Embryonic facial prominence (tissue), 1 donor: Measurements from ENCODE around the gene ADD3.

Source experiments
- DNase-seq: peaks from one replicate; pipeline ENCODE4 v3.0.0-alpha.2; 2016; ENCODE audit errors: extremely low spot score

ADD3 gene

DNA sequence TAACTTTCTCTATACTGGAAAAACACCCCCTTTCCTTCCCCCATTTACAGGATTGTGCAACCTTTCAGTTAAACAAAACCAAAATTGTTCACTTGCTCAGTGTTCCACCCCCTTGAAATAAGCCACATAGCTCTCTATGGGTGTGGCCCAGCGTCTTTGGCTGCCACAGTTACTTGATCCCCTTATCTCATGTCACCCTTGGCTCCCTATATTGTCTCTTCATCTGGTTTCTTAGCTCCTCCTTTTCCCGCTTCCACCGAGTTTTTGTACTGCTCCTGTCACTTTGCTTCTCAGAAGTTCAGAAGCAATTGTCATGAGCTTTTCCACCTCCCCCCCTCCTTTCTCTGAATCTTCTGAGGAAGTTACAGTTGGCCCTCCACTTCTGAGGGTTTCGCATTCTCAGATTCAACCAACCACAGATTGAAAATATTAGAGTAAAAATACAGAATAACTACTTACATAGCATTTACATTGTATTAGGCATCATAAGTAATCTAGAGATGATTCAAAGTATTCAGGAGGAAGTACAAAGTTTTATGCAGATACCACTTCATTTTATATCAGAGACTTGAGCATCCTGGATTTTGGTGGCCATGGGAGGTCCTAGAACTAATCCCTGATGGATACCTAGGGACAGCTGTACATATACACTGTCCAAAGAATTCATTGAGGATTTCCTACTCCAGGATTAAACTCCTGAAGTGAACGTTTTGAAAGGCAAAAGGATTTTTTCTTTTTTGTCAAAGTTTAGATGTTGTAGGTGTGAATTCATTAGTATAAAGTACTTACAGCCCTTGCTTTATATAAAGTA is 60.4 kb downstream of the ADD3 start:
- DNase-seq = no peak

DNA sequence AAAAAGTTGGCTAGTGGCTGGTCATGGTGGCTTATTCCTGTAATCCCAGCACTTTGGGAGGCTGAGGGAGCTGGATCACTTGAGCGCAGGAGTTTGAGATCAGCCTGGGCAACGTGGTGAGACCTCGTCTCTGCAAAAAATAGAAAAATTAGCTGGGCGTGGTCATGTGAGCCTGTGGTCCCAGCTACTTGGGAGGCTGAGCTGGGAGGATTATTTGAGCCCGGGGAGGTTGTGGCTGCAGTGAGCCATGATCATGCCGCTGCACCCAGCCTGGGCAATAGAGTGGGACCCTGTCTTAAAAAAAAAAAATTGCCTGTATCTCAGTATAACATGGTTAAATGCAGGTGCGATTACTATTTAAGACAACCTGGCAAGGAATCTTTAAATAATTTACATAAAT is 61.0 kb downstream of the ADD3 start:
- no peak for DNase-seq

DNA sequence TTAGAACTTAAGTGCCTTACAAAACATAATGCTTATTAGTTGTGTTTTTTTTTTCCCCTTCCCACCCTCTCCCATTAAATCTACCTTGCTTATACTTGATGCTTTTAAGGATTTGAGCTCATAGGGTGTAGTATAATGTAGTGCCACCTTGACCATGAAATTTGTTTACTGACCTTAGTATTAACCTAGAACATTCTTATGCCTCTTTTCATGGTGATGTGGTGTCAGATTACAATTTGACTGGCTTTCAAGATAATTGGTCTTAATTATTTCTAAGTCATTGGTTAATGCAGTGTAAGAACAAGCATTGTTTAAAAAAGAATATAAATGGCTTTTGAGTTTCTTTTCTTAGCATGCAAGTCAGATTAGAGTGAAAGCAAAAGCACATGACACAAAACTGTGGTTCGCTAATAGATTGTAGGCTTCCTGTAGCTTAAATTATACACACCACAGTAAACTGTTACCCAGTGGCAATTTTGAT is 61.8 kb downstream of the ADD3 start:
- DNase-seq = no peak

DNA sequence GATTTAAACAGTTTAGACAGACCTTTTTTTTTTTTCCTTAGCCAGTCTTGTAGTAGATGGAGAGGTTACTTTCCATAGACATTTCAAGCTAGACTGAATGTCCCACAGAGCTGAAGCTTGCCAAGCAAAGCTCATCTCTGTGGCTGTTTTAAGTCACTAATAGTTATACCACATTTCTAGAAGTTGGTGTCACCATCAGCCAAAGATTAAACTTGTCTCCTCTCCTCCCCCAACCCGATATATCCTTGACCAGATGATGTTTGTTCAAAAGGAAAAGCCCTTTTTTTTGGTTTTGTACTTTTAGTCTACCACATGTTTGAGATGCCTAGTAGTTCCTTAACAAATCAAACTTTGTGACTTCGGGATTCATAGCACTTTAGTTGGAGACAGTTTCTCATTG is 66.1 kb downstream of the ADD3 start:
- DNase-seq = no peak

DNA sequence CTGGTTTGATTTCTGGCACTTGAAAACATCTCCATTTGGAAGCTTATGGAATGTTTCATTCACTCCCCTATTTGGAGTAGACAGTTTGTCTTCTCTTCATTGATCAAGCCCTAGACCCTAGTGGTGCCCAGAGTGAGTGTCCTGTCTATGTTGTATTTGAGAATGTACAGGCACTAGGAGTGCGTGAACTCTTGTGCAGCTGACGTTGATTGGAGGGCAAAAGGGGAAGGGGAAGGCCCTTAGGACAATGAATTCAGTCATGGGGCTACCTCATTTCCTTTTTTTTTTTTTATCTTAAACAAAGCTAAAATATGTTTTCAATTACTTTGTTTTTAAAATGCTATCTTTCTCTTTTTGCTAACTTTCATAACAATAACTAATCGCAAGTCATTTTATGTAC is 66.5 kb downstream of the ADD3 start:
- DNase-seq = no peak

DNA sequence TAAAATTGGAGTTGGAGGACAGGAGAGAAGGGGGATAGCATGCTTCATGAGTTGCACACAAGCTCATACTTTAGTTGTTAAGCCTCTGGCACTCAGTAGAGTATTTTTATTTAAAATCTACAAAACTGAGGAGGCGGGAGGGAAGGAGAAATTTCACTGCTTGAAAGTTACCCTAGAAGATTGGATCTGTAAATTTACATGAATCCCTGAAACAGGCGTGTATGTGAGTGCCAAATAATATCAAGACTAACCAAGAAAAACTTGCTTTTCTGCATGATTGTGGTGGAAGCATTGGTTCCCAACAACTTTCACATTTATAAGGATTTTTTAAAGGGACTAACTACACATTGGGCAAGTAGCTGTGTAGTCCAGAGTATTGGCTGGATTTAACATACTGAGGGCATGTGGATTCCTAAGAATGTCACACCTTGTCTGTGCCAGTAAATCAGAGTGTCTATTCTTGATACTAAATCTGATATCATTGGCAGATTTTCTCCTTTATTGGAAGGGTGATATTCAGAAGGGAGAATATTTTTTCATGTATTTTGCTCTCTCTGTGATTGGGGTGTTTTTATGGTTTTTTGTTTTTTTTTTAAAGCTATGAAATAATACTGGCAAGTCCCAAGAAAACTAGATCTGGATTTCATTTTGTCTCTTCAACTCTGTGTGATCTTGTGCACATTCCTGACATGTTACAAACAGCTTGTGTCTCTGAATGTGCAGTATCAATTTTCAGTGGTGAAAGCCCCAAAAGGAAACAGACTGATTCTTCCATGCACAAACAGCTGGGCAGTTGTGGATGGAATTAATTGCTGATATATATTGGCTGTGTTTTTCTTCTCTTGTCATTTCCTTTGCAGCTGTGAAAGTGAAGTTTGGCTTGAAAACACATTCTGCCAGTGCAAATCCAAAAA is 67.2 kb downstream of the ADD3 start:
- DNase-seq = peak; percentile 88

DNA sequence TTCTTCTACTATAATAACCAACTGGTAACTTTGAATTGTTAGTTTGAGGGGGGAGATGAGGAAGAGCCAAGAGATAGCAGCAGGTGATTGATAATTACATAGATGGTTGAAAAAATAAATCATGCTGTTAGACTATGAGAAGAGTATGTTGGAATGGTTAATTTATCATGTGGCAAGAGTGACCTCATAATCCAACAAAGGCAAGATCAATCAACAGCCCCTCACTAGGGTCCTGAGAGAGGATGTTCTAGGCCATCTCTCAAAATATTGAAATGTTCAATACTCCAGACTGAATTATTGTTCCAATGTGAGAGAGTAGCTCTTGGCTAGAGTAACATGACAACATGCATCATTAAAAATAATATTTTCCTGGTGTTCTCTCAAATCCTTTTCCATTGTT is 67.9 kb downstream of the ADD3 start:
- DNase-seq = no peak

DNA sequence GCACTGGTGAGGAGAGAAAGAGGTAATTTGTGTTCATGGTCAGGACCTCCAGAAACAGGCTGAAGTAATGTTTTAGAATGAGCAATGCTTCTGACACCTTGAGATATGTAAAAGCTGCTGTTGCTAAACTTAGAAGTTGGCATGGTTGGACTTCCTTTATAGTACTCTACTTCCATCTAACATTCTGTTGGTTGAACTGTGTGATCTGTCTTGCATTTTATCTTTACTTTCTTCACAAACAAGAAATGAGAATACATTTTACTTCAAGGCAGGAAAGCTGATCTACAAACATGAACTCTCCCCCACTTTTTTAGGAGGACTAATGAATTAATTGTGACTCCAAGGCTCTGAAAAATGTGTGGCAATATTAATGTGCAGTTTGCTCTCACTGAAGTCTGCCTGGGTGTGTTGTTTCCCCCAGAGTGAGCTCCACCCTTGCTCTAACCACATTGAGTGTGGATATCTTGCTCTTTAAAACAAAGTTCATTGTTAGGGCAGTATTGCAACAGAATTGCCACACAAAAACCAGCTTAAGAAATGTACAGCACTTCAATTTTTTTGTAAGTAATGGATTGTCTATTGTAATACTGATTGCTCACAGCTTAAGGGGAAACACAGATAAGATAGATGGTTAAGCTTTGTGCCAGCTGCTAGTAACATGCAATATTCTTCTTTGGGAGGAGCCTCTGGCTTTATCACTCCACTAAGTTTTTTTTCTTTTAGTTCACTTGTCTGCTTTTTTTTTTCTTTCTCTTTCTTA is 69.0 kb downstream of the ADD3 start:
- DNase-seq = no peak

DNA sequence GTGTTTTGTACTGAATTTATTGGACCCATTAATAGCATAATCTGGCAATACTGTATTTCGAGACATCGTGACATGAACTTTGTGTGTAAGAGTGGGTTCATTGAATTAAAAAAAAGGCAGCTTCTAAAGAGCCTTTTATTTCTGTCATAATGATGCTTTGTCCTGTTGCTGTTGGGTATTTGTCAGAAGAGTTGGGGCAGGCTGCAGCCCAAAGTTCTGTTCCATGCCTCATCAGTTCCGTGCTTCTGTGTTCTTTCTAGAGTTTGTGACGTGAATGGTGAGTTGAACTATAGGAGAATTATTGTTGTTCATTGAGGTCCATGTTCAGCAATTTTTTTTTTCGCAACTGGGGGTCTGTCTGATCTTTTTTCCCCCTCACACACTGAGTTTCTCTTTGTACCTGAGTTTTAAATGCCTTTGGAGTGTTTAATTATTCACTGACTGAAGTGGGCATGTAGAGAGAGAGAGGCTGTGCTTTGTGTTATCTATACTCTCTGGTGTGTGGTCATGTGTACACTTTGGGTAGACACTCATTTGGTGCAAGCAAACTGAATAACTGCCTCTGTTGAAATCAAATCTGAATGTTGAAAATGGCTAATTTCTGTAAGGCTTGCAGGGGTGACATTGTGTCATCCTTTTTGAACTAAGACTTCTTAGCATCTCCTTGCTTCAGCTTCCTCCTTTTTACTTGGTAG is 69.8 kb downstream of the ADD3 start:
- no peak for DNase-seq

DNA sequence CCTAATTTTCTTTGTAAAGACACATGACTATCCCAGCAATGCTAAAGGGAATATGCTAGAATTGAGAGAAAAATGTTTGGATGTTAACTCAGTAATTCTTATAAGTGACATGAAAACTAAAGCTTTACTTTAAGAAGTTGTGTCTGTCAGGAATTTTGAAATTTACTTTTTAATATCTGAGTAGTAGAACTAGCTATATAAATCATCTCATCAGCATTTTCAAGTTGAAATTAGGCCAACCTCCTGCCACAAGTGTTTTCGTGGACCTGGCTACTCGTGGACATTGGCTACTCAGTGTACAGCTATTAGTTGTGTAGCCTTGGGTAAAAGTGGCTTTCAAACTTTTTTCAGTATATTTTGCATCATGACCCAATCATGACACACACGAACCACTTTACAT is 70.5 kb downstream of the ADD3 start:
- no peak for DNase-seq

DNA sequence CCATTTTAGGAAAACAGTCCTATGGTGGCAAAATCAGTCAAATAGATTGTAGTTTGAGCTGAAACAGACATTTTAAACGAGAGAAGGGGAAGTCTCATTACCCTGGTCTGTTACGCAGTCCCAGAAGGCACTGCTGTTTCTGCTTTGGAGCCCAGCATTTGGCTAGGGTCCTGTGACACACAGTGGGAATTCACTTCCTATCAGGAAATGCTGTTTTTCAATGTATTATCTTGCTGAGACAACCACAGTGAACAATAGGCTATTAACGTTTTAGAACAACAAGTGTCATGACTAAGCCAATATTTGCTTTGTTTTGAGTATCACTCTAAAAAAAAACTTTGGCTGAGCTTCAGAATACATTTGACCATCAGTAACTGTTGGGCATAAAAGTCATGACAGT is 74.1 kb downstream of the ADD3 start:
- no peak for DNase-seq

DNA sequence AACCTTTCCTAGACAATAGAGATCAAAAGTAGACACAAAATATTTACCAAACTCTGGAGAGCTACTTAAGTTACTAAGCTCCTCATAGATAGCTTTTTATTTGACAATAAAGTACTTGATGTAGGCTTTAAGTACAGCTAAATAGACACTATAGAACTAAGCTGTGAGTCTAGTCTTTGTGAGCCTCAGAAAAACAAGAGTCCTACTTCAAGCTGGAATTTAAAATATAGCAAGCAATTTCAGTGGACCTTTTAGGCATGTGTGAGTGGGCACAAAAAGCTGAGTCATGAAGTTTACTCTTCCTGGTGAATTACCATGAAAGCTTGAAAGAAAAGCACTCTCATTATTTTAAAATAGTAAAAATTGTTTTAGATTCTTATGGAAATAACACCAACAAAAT is 76.1 kb downstream of the ADD3 start:
- DNase-seq = no peak

DNA sequence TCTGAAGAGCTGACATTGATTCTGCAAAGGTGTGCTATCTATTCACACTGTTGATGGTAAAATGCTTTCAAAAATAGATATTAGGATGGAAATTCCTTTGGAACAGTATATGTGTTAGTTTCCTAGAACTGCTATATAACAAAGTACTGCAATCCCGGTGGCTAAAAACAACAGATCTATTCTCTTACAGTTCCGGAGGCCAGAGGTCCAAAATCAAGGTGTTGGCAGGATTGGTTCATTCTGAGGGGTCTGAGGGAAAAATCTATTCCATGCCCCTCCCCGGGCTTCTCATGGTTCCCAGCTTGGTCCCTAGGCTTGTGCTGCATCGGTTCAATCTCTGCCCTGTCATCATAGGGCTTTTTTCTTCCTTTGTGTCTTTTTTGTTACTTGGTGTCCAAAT is 79.9 kb downstream of the ADD3 start:
- DNase-seq = no peak

DNA sequence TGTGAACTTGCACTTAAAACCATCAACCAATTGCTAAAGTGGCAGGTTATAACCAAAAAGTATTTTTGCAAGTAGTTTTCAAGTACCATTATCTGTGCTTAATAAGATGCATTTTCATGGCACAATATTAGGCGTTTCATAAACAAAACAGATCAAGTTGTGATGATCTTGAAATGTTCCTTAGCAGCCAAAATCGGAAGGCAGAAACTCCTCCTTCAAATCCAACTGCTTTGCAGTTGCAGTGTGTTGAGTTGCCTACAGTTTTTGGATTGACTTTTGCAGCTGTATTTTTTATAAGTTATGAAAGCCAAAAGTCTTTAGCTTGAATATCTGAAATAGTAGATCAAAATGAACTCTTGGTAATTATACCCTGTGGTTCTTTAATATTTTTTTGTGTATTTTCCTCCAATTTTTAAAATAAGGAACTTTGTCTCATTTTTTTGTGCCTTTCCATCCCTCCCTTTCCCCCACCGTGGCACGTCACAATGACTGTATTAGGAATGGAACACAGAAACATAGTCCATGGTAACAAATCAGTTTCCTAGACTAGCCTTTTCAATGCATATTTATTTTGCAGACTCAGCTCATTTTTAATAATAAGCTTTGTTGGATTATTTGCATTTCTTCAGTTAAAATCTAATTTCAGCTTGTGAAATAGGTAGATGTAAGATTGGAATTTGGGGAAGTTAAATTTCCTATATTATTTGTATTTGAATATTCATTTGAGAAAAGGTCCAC is 80.8 kb downstream of the ADD3 start:
- no peak for DNase-seq

DNA sequence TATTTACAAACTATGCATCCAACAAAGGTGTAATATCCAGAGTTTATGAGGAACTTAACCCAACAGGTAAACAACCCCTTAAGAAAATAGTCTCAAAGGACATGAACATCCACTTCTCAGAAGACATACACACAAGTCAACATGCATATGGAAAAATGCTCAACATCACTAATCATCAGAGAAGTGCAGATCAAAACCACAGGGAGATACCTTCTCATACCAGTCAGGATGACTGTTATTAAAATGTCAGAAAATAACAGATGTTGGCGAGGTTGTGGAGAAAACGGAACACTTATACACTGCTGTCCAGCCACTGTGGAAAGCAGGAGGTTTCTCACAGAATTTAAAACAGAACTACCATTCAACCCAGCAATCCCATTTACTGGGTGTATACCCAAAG is 84.0 kb downstream of the ADD3 start:
- no peak for DNase-seq

DNA sequence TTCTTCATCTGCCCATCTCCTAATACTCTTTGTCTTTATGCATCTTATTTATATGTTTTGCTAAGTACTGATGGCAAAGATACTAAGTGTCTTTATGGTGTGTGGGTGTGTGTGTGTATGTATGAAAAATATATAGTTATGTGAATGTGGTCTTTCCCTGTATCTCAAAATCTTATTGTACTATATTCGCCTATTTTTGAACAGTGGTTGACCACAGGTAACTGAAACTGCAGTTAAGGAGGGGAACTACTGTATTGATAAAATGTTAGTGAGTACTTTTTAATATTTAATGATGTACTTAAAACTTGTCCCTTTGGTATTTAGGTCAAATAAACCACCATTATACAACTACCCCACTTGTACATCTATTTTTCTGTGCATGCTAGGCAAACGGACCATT is 85.9 kb downstream of the ADD3 start:
- no peak for DNase-seq

DNA sequence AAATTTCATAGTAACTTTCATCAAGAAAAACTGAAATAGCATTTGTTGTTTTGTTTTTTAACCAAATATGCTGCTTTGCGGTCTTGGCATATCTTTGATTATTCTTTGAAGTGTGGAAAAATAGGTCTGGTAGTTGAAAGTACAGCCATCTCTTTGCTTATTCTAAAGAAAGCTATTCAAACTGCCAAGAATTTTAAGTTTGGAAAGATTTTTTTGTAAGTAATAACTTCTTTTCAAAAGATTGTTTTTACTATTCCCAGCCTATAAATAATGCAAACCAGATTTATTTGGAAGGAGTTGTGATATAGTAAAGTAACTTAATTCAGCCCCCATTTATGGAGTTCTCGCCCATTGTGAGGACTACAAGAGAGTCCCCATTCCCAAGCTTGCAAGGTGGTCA is 87.0 kb downstream of the ADD3 start:
- DNase-seq = no peak

DNA sequence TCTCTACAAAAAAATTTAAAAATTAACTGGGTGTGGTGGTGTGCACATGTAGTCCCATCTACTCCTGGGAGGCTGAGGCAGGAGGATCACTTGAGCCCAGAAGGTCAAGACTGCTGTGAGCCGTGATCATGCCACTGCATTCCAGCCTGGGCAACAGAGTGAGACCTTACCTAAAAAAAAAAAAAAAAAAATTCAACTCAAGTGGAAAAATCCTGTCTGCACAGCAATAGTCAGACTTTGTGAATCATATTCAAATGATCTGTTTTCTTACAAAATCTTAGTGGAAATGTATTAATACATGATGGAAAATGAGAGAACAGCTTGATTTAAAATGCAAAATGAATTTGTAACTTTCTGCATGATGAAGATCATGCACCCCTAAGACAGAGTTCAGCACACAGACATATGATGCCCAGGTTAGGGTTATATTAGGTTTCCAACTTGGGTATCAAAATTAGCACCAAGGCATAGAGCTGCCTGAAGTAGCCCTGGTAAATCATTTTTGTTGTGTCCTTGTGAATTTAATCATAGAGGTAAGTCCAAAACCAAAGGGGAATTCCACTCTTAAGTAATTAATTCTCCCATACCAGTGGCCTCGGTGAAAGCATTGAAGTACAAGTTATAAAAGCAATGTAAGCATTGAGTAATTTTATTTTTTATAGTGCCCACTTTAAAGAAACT is 93.8 kb downstream of the ADD3 start:
- DNase-seq = no peak

DNA sequence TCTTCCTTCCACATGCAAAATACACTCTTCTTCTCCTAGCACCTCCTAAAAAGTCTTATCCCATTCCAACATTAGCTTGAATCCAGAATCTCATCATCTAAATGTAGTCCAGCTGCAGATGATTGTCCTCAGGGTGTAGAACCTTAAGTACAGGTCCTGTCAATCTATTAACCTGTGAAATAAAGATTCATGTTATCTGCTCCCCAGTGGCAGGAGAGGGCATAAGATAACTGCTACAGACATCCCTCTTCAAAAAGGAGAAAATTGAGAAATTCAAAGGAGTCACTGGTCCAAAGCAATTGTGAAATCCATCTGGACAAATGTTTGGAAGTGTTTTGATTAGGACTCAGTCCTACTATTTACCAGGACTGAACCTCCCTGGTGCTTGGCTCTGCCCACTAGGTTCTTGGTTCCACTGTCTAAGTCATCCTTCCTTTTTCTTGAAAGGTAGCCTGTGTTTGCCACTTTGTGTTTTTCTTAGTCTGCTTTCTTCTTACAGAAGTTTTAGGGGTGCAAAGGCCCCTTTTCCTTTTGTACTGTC is 96.2 kb downstream of the ADD3 start:
- no peak for DNase-seq

DNA sequence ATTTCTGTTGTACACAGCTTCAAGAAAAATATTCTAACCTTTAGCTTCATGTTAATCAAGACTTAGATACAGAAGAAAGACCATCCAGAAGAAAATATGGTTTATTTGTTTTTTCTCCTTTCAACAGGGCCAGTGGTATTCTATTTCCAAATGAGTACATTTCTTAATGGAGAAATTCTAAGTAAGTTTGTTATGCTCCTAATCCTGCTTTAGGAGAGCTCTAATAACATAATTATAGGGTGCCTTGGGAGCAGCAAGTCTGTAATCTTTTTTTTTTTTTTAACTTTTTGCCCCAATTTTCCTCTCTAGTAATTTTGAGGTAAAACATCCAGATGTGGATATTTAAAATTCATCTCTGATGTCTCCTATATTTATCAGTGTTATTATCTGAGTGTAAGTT is 98.1 kb downstream of the ADD3 start:
- no peak for DNase-seq
